K562 (cell line): Measurements from ENCODE around the gene RASSF1. TPM values are rescaled to one million over a fixed set of nuclear protein-coding genes. Genes with fewer than 3 reads are reported as not detected.

Experiments
- ARHGAP35 ChIP-seq: fragments of 450-650 bp; IDR thresholded peaks from 2 replicates; pipeline ENCODE4 v1.6.1; 2018; ENCODE audit not compliant: partially characterized antibody
- ATF6 ChIP-seq: sonication (generic); formaldehyde crosslinking; IDR thresholded peaks from 2 replicates; pipeline ENCODE4 v1.4.0; 2020; ENCODE audit warnings: mild to moderate bottlenecking, missing genetic modification reagents
- BRCA1 ChIP-seq, 2 experiments: fragments of 450-650 bp in 1 of 2; sonication (generic) in 1 of 2; formaldehyde crosslinking in 1 of 2; IDR thresholded peaks; 2 replicates each; pipeline versions ENCODE4 v1.5.0 to v1.6.1; 2017 to 2020; ENCODE audit warnings: mild to moderate bottlenecking in 1 of 2, missing genetic modification reagents in 1 of 2
- CBX5 ChIP-seq: IDR thresholded peaks from 2 replicates; pipeline ENCODE4 v1.6.1; 2014; ENCODE audit warnings: low read depth, borderline replicate concordance
- CREB3L1 ChIP-seq: fragments of 450-650 bp; IDR thresholded peaks from 2 replicates; pipeline ENCODE4 v1.6.1; 2014; ENCODE audit warnings: low read depth, mild to moderate bottlenecking, moderate library complexity, borderline replicate concordance
- E2F1 ChIP-seq: sonication (generic); formaldehyde crosslinking; IDR thresholded peaks from 2 replicates; pipeline ENCODE4 v1.8.1; 2023; ENCODE audit warnings: mild to moderate bottlenecking, missing genetic modification reagents, moderate library complexity
- HCFC1 ChIP-seq: IDR thresholded peaks from 2 replicates; pipeline ENCODE4 v1.6.1; 2012; ENCODE audit warnings: low read depth, low read length, improper control_type of control experiment
- HDAC1 ChIP-seq, 2 experiments: fragments of 450-650 bp; IDR thresholded peaks; 2 replicates each; pipeline ENCODE4 v1.6.1; 2016 to 2017; ENCODE audit warnings: inconsistent platforms in 1 of 2, mild to moderate bottlenecking in 1 of 2, moderate library complexity in 1 of 2
- JUND ChIP-seq, 2 experiments: IDR thresholded peaks; 2 replicates in 1 of 2; 3 replicates in 1 of 2; pipeline ENCODE4 v1.6.1; 2011; ENCODE audit warnings: borderline replicate concordance in 2 of 2, low read depth in 2 of 2, low read length in 2 of 2, improper control_type of control experiment in 1 of 2, missing biosample characterization in 1 of 2, missing genetic modification characterization in 1 of 2, missing genetic modification reagents in 1 of 2
- NR2C1 ChIP-seq, 2 experiments: fragments of 450-650 bp; IDR thresholded peaks; 2 replicates each; pipeline ENCODE4 v1.6.1; 2017; ENCODE audit warnings: mild to moderate bottlenecking in 2 of 2, antibody characterized with exemption in 1 of 2, inconsistent platforms in 1 of 2, missing compliant biosample characterization in 1 of 2, missing genetic modification characterization in 1 of 2
- XRCC3 ChIP-seq: fragments of 450-650 bp; IDR thresholded peaks from 2 replicates; pipeline ENCODE4 v1.6.1; 2017; ENCODE audit warnings: mild to moderate bottlenecking, moderate library complexity
- ZBED1 ChIP-seq: IDR thresholded peaks from 2 replicates; pipeline ENCODE4 v1.6.1; 2014
- ZBTB11 ChIP-seq, 3 experiments: fragments of 200-800 bp in 1 of 3; fragments of 250-450 bp in 1 of 3; fragments of 450-650 bp in 1 of 3; sonication (Bioruptor Pico) in 1 of 3; sonication (Bioruptor generic) in 1 of 3; formaldehyde crosslinking in 1 of 3; IDR thresholded peaks; 2 replicates each; pipeline versions ENCODE4 v1.6.1 to v1.8.0; 2016 to 2022; ENCODE audit warnings: mild to moderate bottlenecking in 2 of 3, missing genetic modification characterization in 2 of 3, missing compliant biosample characterization in 1 of 3, moderate library complexity in 1 of 3
- ZNF280A ChIP-seq: fragments of 450-650 bp; IDR thresholded peaks from 2 replicates; pipeline ENCODE4 v1.6.1; 2018; ENCODE audit warnings: mild to moderate bottlenecking, low read depth; ENCODE audit not compliant: partially characterized antibody
- ZNF75A ChIP-seq: fragments of 450-650 bp; formaldehyde crosslinking; IDR thresholded peaks from 2 replicates; pipeline ENCODE4 v1.4.0; 2020; ENCODE audit warnings: mild to moderate bottlenecking
- polyA plus RNA-seq, 8 experiments: library from polyadenylated mRNA; depleted of rRNA in 4 of 8; stranded (reverse) in 5 of 8; unstranded in 3 of 8; fragments of >200 nt; fragmentation: Nextera tagmentation in 2 of 8; fragmentation: Illumina TruSeq in 1 of 8; extraction: Ambion mirVana in 2 of 8; extraction: Trizol in 1 of 8; gene quantifications; 2 replicates each; pipeline versions ENCODE4 v1.2.1 to v1.2.3, GENCODE V29; 2011 to 2014; ENCODE audit warnings: inconsistent platforms in 1 of 8, missing spikeins in 1 of 8
- total RNA-seq, 7 experiments: library from RNA; depleted of rRNA in 6 of 7; stranded (reverse); fragments of >200 nt in 6 of 7; fragmentation: Illumina TruSeq in 2 of 7; extraction: Trizol in 2 of 7; gene quantifications; 2 replicates each; pipeline versions ENCODE4 v1.2.1 to v1.2.3, GENCODE V29; 2011 to 2021; ENCODE audit warnings: low replicate concordance in 1 of 7

RASSF1 gene
- total and polyA plus RNA-seq, 9 of the 15 experiments (the other 6 are each of a cell fraction or from before 2014, with no cell fraction given) = 3.6 to 57.1 (median 24.6) TPM

GRCh38 chr3:50350527-50351322 is 10.1 kb upstream of the RASSF1 start, which contains the start of the genes CYB561D2 and NPRL2 (continued):
- no peak; the same call in 1 of the 2 replicates for TF ChIP-seq ATF6 (CRISPR knock-in tag)
- TF ChIP-seq HDAC1 (IDR thresholded peaks at IDR 0.05) = peak in 1 of 2 experiments; percentile 83; a peak in 2 of 4 replicates
- TF ChIP-seq CBX5 = no peak
- peak; percentile 98 for TF ChIP-seq HCFC1
- TF ChIP-seq JUND (IDR thresholded peaks at IDR 0.05; ENCODE audit: borderline replicate concordance, low read depth, low read length) = 0 out of 2 replicates have a peak, but pooled peaks have one; percentile 3
- no peak; the same call in 2 of the 3 replicates for TF ChIP-seq JUND (tag; IDR thresholded peaks at IDR 0.05; ENCODE audit: borderline replicate concordance, low read depth, low read length)
- TF ChIP-seq E2F1 (CRISPR knock-in tag) = no peak
- TF ChIP-seq ZNF280A = no peak
- TF ChIP-seq XRCC3 = no peak
- peak; percentile 89; the same call in 1 of the 2 replicates for TF ChIP-seq CREB3L1
- TF ChIP-seq BRCA1 (IDR thresholded peaks at IDR 0.05) = no peak
- TF ChIP-seq BRCA1 (CRISPR knock-in tag; IDR thresholded peaks at IDR 0.05) = no peak
- peak; percentile 39 to 91 (median 62); a peak in 3 of 6 replicates for TF ChIP-seq ZBTB11 (CRISPR knock-in tag; IDR thresholded peaks at IDR 0.05)
- no peak for TF ChIP-seq ARHGAP35
- TF ChIP-seq ZBED1 = no peak
- TF ChIP-seq NR2C1 (IDR thresholded peaks at IDR 0.05) = peak; percentile 94
- peak; percentile 96 for TF ChIP-seq NR2C1 (tag; IDR thresholded peaks at IDR 0.05)
- TF ChIP-seq ZNF75A (CRISPR knock-in tag) = no peak
